Lung (tissue), 12 donors: ENCODE data around the gene MPZL1. TPM values are rescaled to one million over a fixed set of nuclear protein-coding genes. Genes with fewer than 3 reads are reported as not detected.
A peak's percentile ranks its signal among the peaks of the same experiment; 100 is the strongest.

Source experiments
- ATAC-seq: fragments of 200-7000 bp; cut with Tn5 transposase; one replicate; pipeline ENCODE4 v1.9.1; 2020; ENCODE audit warnings: moderate number of reproducible peaks; ENCODE audit not compliant: insufficient read depth, low FRiP score
- DNase-seq, 3 donors: peaks; one replicate each; pipeline ENCODE4 v3.0.0-alpha.2; 2013 to 2017
- H3K27ac ChIP-seq, 2 donors: one replicate each; pipeline ENCODE4 v1.5.1; 2013; ENCODE audit warnings: mild to moderate bottlenecking in 2 of 2, moderate library complexity in 2 of 2, control low read depth in 1 of 2, inconsistent platforms in 1 of 2, low read depth in 1 of 2, low read length in 1 of 2
- H3K27me3 ChIP-seq, 3 donors: one replicate each; pipeline ENCODE4 v1.5.1; 2013; ENCODE audit warnings: low read length in 2 of 3; ENCODE audit not compliant: control insufficient read depth in 3 of 3, insufficient read depth in 3 of 3
- H3K36me3 ChIP-seq, 4 donors: one replicate each; pipeline ENCODE4 v1.5.1; 2013; ENCODE audit warnings: low read length in 4 of 4, mild to moderate bottlenecking in 1 of 4, moderate library complexity in 1 of 4; ENCODE audit not compliant: control insufficient read depth in 4 of 4, insufficient read depth in 4 of 4
- H3K4me1 ChIP-seq, 5 donors: one replicate each; pipeline ENCODE4 v1.5.1; 2013; ENCODE audit warnings: low read length in 5 of 5, mild to moderate bottlenecking in 2 of 5, moderate library complexity in 1 of 5; ENCODE audit not compliant: control insufficient read depth in 5 of 5, insufficient read depth in 5 of 5
- H3K4me3 ChIP-seq: one replicate; pipeline ENCODE4 v1.5.1; 2013; ENCODE audit warnings: mild to moderate bottlenecking, control low read depth, moderate library complexity
- H3K9ac ChIP-seq, 2 donors: one replicate each; pipeline ENCODE4 v1.5.1; 2013; ENCODE audit warnings: low read length in 2 of 2, control low read depth in 1 of 2; ENCODE audit not compliant: insufficient read depth in 1 of 2
- H3K9me3 ChIP-seq, 4 donors: one replicate each; pipeline ENCODE4 v1.5.1; 2013; ENCODE audit warnings: low read length in 3 of 4, mild to moderate bottlenecking in 1 of 4, moderate library complexity in 1 of 4; ENCODE audit not compliant: control insufficient read depth in 4 of 4, insufficient read depth in 3 of 4
- WGBS, 2 donors: extraction: QIAGEN DNeasy Blood & Tissue Kit; methylation state at CpG; one replicate each; pipeline ENCODE4 v1.1.7; 2013; 5-methylcytosine and 5-hydroxymethylcytosine counted together
- polyA plus RNA-seq, 2 donors: library from polyadenylated mRNA; stranded (reverse); fragments of 200-250 nt; gene quantifications; one replicate each; pipeline ENCODE4 v1.2.1, GENCODE V29; 2013
- total RNA-seq, 2 donors: library from RNA; depleted of rRNA in 1 of 2; stranded (reverse); fragments of >200 nt in 1 of 2; gene quantifications; one replicate each; pipeline ENCODE4 v1.2.1, GENCODE V29; 2014 to 2021
- TF ChIP-seq, protein P1 (sequence below): IDR thresholded peaks from 2 replicates; pipeline ENCODE4 v1.5.1; 2012; ENCODE audit warnings: mild to moderate bottlenecking; ENCODE audit errors: control extremely low read depth, extremely low read depth
- donor health status: control.
- donor health status: control.
- donor health status: Bipolar disorder and iron deficiency.
- donor health status: healthy.
- donor health status: DM: yes; HTN: yes; CAD: no.

Gene MPZL1
- total and polyA plus RNA-seq, 4 donors = 25.3 to 116 (median 77.0) TPM

DNA sequence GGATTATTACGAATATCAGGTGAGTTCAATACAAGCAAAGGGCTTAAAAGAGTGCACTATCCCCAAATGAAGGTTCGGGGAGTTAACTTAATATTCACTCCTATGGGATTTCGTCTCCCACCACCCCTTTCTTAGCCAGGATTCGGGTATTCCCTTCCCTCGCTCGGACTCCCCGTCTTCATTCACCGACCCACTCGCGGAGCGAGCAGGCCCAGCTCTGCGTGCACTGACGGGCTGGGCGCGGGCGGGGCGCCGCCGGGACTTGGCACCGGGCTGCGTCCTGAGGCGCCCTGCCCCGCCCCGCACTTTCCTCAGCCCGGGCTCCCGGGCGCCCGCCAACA lies 7.7 kb upstream of the MPZL1 start:
- H3K36me3 ChIP-seq = no peaks in the 10 kb centered on the region
- no peaks in the 10 kb centered on the region for H3K9me3 ChIP-seq
- H3K27me3 ChIP-seq = no peaks in the 10 kb centered on the region
- H3K27ac ChIP-seq = peak overlapping the region; percentile 64 to 88
- ATAC-seq = peak; percentile 85
- H3K4me1 ChIP-seq = peaks cover 0 to 5% (median 0%) of the 10 kb centered on the region in 5 donors
- no peak for DNase-seq
- TF ChIP-seq, protein P1, sequence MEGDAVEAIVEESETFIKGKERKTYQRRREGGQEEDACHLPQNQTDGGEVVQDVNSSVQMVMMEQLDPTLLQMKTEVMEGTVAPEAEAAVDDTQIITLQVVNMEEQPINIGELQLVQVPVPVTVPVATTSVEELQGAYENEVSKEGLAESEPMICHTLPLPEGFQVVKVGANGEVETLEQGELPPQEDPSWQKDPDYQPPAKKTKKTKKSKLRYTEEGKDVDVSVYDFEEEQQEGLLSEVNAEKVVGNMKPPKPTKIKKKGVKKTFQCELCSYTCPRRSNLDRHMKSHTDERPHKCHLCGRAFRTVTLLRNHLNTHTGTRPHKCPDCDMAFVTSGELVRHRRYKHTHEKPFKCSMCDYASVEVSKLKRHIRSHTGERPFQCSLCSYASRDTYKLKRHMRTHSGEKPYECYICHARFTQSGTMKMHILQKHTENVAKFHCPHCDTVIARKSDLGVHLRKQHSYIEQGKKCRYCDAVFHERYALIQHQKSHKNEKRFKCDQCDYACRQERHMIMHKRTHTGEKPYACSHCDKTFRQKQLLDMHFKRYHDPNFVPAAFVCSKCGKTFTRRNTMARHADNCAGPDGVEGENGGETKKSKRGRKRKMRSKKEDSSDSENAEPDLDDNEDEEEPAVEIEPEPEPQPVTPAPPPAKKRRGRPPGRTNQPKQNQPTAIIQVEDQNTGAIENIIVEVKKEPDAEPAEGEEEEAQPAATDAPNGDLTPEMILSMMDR = no peak
- H3K9ac ChIP-seq = peak overlapping the region in 1 of 2 donors; percentile 78
- H3K4me3 ChIP-seq = peak overlapping the region; percentile 45
- WGBS, 2 donors = 0 to 1% methylated on average over 26 to 28 of the region's 28 CpGs

DNA sequence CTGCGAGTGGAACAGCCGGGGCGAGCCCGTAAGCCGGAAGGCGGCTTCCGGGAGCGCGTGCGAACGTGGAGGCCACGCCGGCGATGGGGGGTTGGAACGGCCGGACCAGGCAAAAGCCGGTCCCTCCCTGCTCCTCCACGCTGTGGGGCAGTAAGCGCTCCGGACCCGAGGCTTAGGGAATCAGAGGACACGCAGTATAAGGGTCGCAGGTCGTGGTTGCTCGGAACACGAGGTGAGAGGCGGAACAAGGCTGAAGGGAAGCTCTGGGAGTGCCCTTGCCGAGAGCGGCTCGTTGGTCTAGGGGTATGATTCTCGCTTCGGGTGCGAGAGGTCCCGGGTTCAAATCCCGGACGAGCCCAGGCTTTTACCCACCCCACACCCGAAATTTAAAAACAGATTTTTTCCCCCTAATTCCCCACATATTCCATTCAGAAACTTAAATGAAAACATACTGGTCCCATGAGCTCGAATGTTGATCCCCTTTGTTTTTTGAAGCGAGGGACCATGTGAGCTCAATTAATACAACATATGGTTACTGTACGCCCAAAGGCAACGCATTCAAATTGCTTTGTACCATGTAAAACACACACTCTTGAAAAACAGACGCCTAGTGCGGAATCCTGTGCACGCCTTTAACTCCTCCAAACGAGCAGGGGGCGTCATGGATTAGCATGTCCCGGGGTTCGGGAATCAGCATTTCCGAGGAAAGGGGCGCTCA lies 7.2 kb upstream of the MPZL1 start:
- Histone ChIP-seq H3K27ac (peak overlapping the region; percentile 85 to 88), H3K9ac (peak overlapping the region in 1 of 2 donors; percentile 48), H3K4me3 (peak overlapping the region; percentile 45), H3K36me3 (no peaks in the 10 kb centered on the region), H3K4me1 (peaks cover 0 to 5% (median 0%) of the 10 kb centered on the region in 5 donors), H3K27me3 (no peaks in the 10 kb centered on the region), H3K9me3 (no peaks in the 10 kb centered on the region)
- peak; percentile 92 to 94 (median 94) for DNase-seq
- TF ChIP-seq, protein P1 = no peak
- ATAC-seq = peak; percentile 71
- 0% methylated on average over 50 of the region's 50 CpGs for WGBS, 2 donors

DNA sequence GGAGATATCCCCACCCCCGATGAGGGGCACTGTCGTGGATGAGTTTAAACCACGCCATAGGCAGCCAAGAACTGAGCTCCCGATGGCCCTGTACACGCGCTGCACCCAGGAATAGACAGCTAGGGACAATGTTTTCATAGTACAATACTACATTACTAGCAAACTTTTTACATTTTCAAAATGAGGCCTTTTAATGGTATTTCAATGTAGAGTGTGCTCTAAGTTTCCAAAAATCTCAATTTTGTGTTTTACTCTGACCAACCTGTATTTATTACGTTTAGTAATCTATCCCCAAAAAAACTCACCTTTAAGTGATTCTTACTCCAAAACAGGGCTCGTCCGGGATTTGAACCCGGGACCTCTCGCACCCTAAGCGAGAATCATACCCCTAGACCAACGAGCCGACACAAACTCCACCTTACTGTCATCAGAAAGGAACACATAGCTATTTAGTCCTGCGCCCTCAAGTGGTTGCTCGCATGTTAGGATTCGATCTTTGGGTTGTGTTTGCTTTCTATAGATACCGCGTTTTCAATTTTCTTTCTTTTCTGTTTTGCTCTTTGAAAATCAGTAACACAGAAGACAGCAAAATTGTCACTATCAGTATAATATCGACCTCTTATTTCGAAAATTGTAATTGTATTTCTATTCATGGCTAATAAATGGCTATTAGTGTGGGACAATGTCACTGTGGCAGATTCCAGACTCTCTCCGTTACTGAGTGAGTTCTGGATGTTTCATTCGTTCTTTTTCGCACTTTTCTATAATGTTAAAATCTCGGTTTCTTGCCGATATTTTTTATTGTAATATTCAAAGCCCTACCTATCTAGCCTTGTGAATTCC lies 6.4 kb upstream of the MPZL1 start:
- Histone ChIP-seq H3K9me3 (no peaks in the 10 kb centered on the region), H3K4me3 (peak overlapping the region; percentile 34), H3K9ac (peak overlapping the region in 1 of 2 donors; percentile 70), H3K27ac (peak overlapping the region; percentile 34 to 85), H3K4me1 (peaks cover 0 to 5% (median 0%) of the 10 kb centered on the region in 5 donors), H3K27me3 (no peaks in the 10 kb centered on the region), H3K36me3 (no peaks in the 10 kb centered on the region)
- 0% methylated on average over 26 of the region's 26 CpGs for WGBS, 2 donors
- TF ChIP-seq, protein P1 = peak; percentile 73
- DNase-seq (peak; percentile 89 to 95 (median 94)), ATAC-seq (peak; percentile 48)
